Measurements from ENCODE around the gene GDI2. TPM values are rescaled to one million over a fixed set of nuclear protein-coding genes. Genes with fewer than 3 reads are reported as not detected.

GDI2 gene
- total and polyA plus RNA-seq, 7 donors: 178 to 238 (median 203) TPM

GRCh38 chr10:5723692-5724091 lies 89.5 kb downstream of the GDI2 start:
- intact Hi-C loops (cut with DNase I): no loop called here
- no peak for TF ChIP-seq POLR2A (IDR thresholded peaks at IDR 0.05)
- TF ChIP-seq CTCF (IDR thresholded peaks at IDR 0.05): no peak
- no peak for TF ChIP-seq POLR2AphosphoS5 (IDR thresholded peaks at IDR 0.05)
- no peak for TF ChIP-seq EP300 (IDR thresholded peaks at IDR 0.05)
- no peaks in the 10 kb centered on the region for H3K9me3 ChIP-seq
- H3K27me3 ChIP-seq: no peaks in the 10 kb centered on the region
- H3K4me3 ChIP-seq: no peak overlapping the region
- peaks cover 0 to 43% (median 2%) of the 10 kb centered on the region in 4 donors for H3K36me3 ChIP-seq
- no peak for DNase-seq
- no peak overlapping the region for H3K27ac ChIP-seq
- H3K4me1 ChIP-seq: no peaks in the 10 kb centered on the region
- 75 to 77% methylated on average over 2 of the region's 2 CpGs for WGBS, 2 donors

- TF ChIP-seq POLR2AphosphoS5 (IDR thresholded peaks at IDR 0.05) (no peak), EP300 (IDR thresholded peaks at IDR 0.05) (no peak), POLR2A (IDR thresholded peaks at IDR 0.05) (no peak), CTCF (IDR thresholded peaks at IDR 0.05) (no peak)
- no peak overlapping the region for H3K27ac ChIP-seq
- 94% methylated on average over 7 of the region's 7 CpGs for WGBS, 2 donors
- no peak overlapping the region for H3K4me3 ChIP-seq
- intact Hi-C loops (cut with DNase I): no loop called here
- H3K36me3 ChIP-seq: peaks cover 0 to 27% (median 2%) of the 10 kb centered on the region in 4 donors
- no peaks in the 10 kb centered on the region for H3K9me3 ChIP-seq
- DNase-seq: no peak
- H3K27me3 ChIP-seq: no peaks in the 10 kb centered on the region
- no peaks in the 10 kb centered on the region for H3K4me1 ChIP-seq
Measured at GRCh38 chr10:5720182-5720581, 93.1 kb downstream of the GDI2 start.

- WGBS, 2 donors: 92% methylated on average over 3 of the region's 3 CpGs
- H3K9me3 ChIP-seq: no peaks in the 10 kb centered on the region
- no peak for DNase-seq
- H3K36me3 ChIP-seq: peaks cover 0 to 22% (median 2%) of the 10 kb centered on the region in 4 donors
- TF ChIP-seq EP300 (IDR thresholded peaks at IDR 0.05) (no peak), CTCF (IDR thresholded peaks at IDR 0.05) (no peak), POLR2AphosphoS5 (IDR thresholded peaks at IDR 0.05) (no peak), POLR2A (IDR thresholded peaks at IDR 0.05) (no peak)
- intact Hi-C loops (cut with DNase I): no loop called here
- no peaks in the 10 kb centered on the region for H3K4me1 ChIP-seq
- H3K4me3 ChIP-seq: no peak overlapping the region
- no peak overlapping the region for H3K27ac ChIP-seq
- no peaks in the 10 kb centered on the region for H3K27me3 ChIP-seq
Measured at GRCh38 chr10:5719546-5719945, 93.7 kb downstream of the GDI2 start.

Other genes with a start within 250 kb of the GDI2 start
- gene ASB13, start 146.8 kb downstream of the GDI2 start, total RNA-seq: 10 to 100 TPM; 13.2 to 23.5 (median 17.1) TPM
- 10 to 100 TPM; 26.5 to 52.0 (median 48.0) TPM for gene ASB13, start 146.8 kb downstream of the GDI2 start, polyA plus RNA-seq
- 10 to 100 TPM; 56.6 to 66.7 (median 58.8) TPM for gene TASOR2, start 128.6 kb downstream of the GDI2 start, total RNA-seq
- 10 to 100 TPM in 1 of 3 donors, 1 to 10 TPM in 2; 3.5 to 12.7 (median 4.8) TPM for gene TASOR2, start 128.6 kb downstream of the GDI2 start, polyA plus RNA-seq
- gene ANKRD16, start 76.5 kb upstream of the GDI2 start, total RNA-seq: 10 to 100 TPM in 1 of 4 donors, 1 to 10 TPM in 3; 8.6 to 11.4 (median 9.4) TPM
- 1 to 10 TPM; 1.6 to 6.1 (median 5.4) TPM for gene ANKRD16, start 76.5 kb upstream of the GDI2 start, polyA plus RNA-seq
- gene FBH1, start 76.8 kb upstream of the GDI2 start, total RNA-seq: 10 to 100 TPM; 68.7 to 85.9 (median 80.4) TPM
- 10 to 100 TPM; 31.2 to 52.0 (median 49.2) TPM for gene FBH1, start 76.8 kb upstream of the GDI2 start, polyA plus RNA-seq
- 10 to 100 TPM; 11.0 to 16.4 (median 13.9) TPM for gene IL15RA, start 164.1 kb upstream of the GDI2 start, total RNA-seq
- 10 to 100 TPM in 2 of 3 donors, 1 to 10 TPM in 1; 5.5 to 23.7 (median 16.8) TPM for gene IL15RA, start 164.1 kb upstream of the GDI2 start, polyA plus RNA-seq
- gene IL2RA, start 248.9 kb upstream of the GDI2 start, total RNA-seq: 1 to 10 TPM in 2 of 4 donors, under 1 TPM in 1, not detected in 1; 0.99 to 9.0 (median 2.5) TPM
- 10 to 100 TPM in 1 of 3 donors, 1 to 10 TPM in 1, under 1 TPM in 1; 0.60 to 14.0 (median 6.9) TPM for gene IL2RA, start 248.9 kb upstream of the GDI2 start, polyA plus RNA-seq